HUES6 (cell line): Measurements from ENCODE around the gene SMIM32.

Experiments
- H3K27ac ChIP-seq: 2 replicates; pipeline ENCODE4 v1.7.0; 2013; ENCODE audit warnings: low read depth, mild to moderate bottlenecking, low read length, inconsistent platforms
- H3K27me3 ChIP-seq: 2 replicates; pipeline ENCODE4 v1.6.1; 2013; ENCODE audit warnings: low read length; ENCODE audit not compliant: control insufficient read depth, insufficient read depth
- H3K36me3 ChIP-seq: 2 replicates; pipeline ENCODE4 v1.6.1; 2013; ENCODE audit warnings: low read length; ENCODE audit not compliant: control insufficient read depth, insufficient read depth
- H3K4me1 ChIP-seq: 2 replicates; pipeline ENCODE4 v1.6.1; 2013; ENCODE audit warnings: low read length; ENCODE audit not compliant: control insufficient read depth, insufficient read depth
- H3K4me3 ChIP-seq: 2 replicates; pipeline ENCODE4 v1.5.1; 2013; ENCODE audit warnings: low read depth, low read length
- H3K9ac ChIP-seq: one replicate; pipeline ENCODE4 v1.6.1; 2013; ENCODE audit warnings: mild to moderate bottlenecking, low read length
- H3K9me3 ChIP-seq: 2 replicates; pipeline ENCODE4 v1.6.1; 2013; ENCODE audit warnings: low read depth, low read length; ENCODE audit not compliant: control insufficient read depth, insufficient read depth

Gene SMIM32

DNA sequence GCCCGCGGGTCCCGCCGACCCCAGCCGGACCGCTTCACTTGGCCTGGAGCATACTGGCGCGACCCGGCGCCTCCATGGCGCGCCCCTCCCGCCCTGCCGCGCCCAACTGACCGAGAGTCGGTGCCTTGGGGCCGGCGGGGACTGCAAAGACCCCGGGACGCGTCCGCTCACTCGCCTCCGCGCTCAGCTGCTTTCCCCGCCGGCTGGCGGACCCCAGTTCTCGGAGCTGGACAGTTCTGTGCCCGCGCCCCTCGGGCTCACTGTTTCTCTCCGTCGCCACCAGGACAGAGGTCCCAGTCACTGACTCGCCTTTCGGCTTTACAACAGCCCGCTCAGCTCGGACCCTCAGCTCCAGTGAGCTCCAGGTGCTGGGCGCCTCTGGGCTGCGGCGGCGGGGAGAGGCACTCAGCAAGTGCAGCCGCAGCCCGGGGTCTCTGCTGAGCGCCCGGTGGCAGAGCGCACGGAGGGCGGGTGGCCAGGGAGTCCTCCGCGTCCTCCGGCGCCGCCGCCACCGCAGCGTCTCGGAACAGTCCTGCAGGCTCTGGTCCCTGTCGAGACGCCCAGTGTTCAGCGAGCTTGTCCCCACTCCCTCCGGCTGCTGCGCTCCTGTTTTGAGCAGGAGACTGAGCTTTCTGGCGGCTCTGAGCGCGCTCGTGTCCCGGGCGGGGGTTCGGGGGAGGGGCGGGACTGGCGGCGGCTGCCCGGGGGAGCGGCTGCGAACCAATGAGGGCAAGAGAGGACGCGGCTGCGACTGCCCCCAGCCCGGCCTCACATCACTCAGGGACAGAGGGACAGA is at the start of gene SMIM32:
TSS of gene SMIM32 (minus strand) at position 637 of the 796 bp plus-strand sequence. CDS start 638 bp downstream, outside the sequence.
- Histone ChIP-seq H3K9ac (peak within 1 kb of the TSS; percentile 47), H3K4me3 (peak within 1 kb of the TSS; percentile 62)

GRCh38 chr5:136242611-136243010 is 49.6 kb upstream of the SMIM32 start:
- H3K9me3 ChIP-seq = no peaks in the 10 kb centered on the region
- no peak overlapping the region for H3K9ac ChIP-seq
- H3K27me3 ChIP-seq = no peaks in the 10 kb centered on the region
- no peaks in the 10 kb centered on the region for H3K36me3 ChIP-seq
- no peak overlapping the region for H3K4me3 ChIP-seq
- no peak overlapping the region for H3K27ac ChIP-seq
- H3K4me1 ChIP-seq = no peaks in the 10 kb centered on the region

More for the DNA sequence above, at the start of gene SMIM32:
- H3K4me1 ChIP-seq = peaks cover 15% of the 10 kb centered on the region
- 0 out of 2 replicates have a peak, but pooled peaks cover 9% of the 10 kb centered on the region for H3K36me3 ChIP-seq
- peaks cover 76% of the 10 kb centered on the region for H3K27me3 ChIP-seq
- no peak within 1 kb of the TSS for H3K27ac ChIP-seq
- no peaks in the 10 kb centered on the region for H3K9me3 ChIP-seq

DNA sequence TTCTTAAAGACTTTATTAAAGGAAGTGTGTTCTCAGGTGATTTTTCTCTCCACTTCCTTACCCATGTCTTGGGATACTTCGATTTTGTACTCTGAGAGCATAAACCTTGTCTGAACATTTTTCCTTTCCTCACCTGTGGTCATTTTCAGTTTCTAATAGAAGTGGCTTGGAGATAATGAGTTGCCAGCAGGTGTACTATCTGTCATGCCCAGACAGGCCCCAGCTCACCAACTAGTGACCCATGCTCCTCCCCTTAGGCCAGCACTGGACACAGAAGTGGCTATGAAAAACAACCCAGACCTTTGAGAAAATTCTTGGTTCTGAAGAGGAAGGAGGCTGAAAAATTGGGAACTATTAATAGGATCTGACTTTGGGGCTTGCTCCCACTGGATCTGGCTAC is 49.2 kb upstream of the SMIM32 start:
- Histone ChIP-seq H3K9me3 (no peaks in the 10 kb centered on the region), H3K27me3 (no peaks in the 10 kb centered on the region), H3K27ac (no peak overlapping the region), H3K36me3 (no peaks in the 10 kb centered on the region), H3K9ac (no peak overlapping the region), H3K4me3 (no peak overlapping the region), H3K4me1 (no peaks in the 10 kb centered on the region)

DNA sequence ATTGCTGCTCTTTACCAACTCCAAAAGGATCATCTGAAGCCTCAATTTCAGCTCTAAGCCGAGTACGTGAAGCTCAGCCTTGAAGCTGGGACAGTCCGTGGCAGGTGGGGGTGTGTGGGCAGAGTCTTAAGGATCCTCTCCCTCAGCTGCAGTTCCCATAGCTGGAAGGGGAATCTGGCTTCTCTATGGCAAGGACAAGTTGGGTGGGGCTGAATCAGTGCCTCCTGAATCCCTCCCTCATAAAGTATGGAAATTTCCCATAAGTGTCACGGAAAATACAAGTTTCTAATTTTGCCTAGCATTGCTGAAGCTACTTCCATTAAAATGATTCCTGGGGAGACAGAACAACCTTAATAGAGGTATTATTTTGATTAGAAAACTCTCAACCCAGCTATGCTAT is 47.9 kb upstream of the SMIM32 start:
- no peaks in the 10 kb centered on the region for H3K9me3 ChIP-seq
- H3K4me1 ChIP-seq = peaks cover 3% of the 10 kb centered on the region; the same call in 1 of the 2 replicates
- no peaks in the 10 kb centered on the region for H3K36me3 ChIP-seq
- H3K9ac ChIP-seq = no peak overlapping the region
- no peak overlapping the region for H3K4me3 ChIP-seq
- H3K27ac ChIP-seq = no peak overlapping the region
- no peaks in the 10 kb centered on the region for H3K27me3 ChIP-seq

DNA sequence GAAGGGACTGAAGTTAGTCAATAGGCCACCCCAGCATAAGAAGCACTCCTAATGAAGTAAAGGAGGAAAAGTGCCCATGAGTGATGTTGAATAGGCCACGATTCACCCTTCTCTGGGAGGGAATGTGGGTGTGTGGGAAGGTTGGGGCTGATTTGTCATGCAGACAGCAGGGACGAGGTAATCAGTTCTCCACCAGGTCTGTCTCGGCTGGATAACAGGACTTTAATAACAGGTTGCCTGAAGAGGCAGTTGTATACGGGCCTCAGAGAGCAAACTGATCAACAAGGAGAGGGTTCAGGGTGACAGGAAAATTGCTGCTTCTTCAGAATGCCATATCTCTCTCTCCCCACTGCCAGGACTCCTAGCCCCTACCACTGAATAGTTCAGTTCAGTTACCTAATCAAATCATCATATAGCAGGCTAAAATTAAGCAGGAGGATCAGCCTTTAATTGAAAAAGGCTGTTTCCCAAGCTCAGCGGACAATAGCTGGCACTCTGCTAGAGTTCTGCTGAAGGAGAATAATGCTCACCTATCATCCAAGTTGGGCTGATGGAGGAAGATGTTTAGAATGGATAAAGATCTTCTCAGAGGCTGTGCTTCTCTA is 43.6 kb upstream of the SMIM32 start:
- no peak overlapping the region for H3K27ac ChIP-seq
- H3K9ac ChIP-seq = no peak overlapping the region
- no peaks in the 10 kb centered on the region for H3K36me3 ChIP-seq
- no peaks in the 10 kb centered on the region for H3K27me3 ChIP-seq
- no peak overlapping the region for H3K4me3 ChIP-seq
- H3K9me3 ChIP-seq = no peaks in the 10 kb centered on the region
- peaks cover 3% of the 10 kb centered on the region; the same call in 1 of the 2 replicates for H3K4me1 ChIP-seq

- H3K9ac ChIP-seq = no peak overlapping the region
- H3K4me1 ChIP-seq = peaks cover 12% of the 10 kb centered on the region
- no peak overlapping the region for H3K27ac ChIP-seq
- H3K27me3 ChIP-seq = no peaks in the 10 kb centered on the region
- H3K36me3 ChIP-seq = no peaks in the 10 kb centered on the region
- no peaks in the 10 kb centered on the region for H3K9me3 ChIP-seq
- no peak overlapping the region for H3K4me3 ChIP-seq
Observed at GRCh38 chr5:136235321-136235720, 42.4 kb upstream of the SMIM32 start.

GRCh38 chr5:136232316-136232715 is 39.4 kb upstream of the SMIM32 start:
- Histone ChIP-seq H3K4me3 (no peak overlapping the region), H3K4me1 (peaks cover 22% of the 10 kb centered on the region), H3K9me3 (no peaks in the 10 kb centered on the region), H3K9ac (no peak overlapping the region), H3K27ac (no peak overlapping the region), H3K27me3 (no peaks in the 10 kb centered on the region), H3K36me3 (no peaks in the 10 kb centered on the region)

DNA sequence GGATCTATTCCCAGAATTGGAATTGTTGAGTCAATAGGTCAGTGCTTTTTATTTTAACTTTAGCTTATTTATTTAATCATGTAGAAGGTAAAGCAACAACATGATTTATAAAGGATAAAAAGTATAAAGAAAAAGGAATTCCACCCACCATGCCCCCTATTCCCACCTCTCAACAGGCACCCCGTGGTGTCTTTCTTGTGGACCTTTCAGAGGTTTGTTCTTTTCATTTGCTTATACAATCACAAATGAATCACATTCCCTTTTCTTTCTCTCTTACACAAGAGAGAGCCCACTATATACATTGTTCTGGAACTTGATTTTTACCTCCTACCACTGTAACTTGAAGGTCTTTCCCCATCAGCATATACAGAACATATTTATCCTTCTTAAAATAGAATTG is 37.2 kb upstream of the SMIM32 start:
- no peak overlapping the region for H3K27ac ChIP-seq
- H3K9ac ChIP-seq = no peak overlapping the region
- no peaks in the 10 kb centered on the region; the same call in 1 of the 2 replicates for H3K27me3 ChIP-seq
- H3K9me3 ChIP-seq = no peaks in the 10 kb centered on the region
- H3K4me1 ChIP-seq = peaks cover 23% of the 10 kb centered on the region
- H3K4me3 ChIP-seq = no peak overlapping the region
- no peaks in the 10 kb centered on the region for H3K36me3 ChIP-seq

GRCh38 chr5:136228136-136228757 is 35.3 kb upstream of the SMIM32 start:
- no peaks in the 10 kb centered on the region; the same call in 1 of the 2 replicates for H3K27me3 ChIP-seq
- H3K27ac ChIP-seq = no peak overlapping the region
- no peaks in the 10 kb centered on the region for H3K9me3 ChIP-seq
- no peaks in the 10 kb centered on the region for H3K36me3 ChIP-seq
- no peak overlapping the region for H3K4me3 ChIP-seq
- H3K9ac ChIP-seq = no peak overlapping the region
- H3K4me1 ChIP-seq = peaks cover 23% of the 10 kb centered on the region

DNA sequence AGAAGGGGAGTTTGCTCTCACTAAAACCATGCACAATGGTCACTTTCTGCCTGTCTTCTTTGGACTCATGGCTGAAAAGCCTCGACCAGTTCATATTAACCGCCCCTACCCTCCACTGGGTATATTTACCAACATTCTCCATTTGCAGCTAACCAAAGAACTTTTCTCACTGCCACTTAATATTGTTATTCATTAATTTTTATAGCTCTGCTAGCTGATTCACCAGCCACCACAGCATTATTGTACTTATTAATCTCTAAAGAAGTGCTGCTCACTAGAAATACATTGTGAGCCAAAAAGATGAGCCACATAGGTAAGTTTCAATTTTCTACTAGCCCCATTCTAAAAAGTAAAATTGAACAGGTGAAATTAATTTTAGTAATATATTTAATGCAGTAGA is 33.4 kb upstream of the SMIM32 start:
- Histone ChIP-seq H3K4me1 (peaks cover 23% of the 10 kb centered on the region), H3K9me3 (peaks cover 11% of the 10 kb centered on the region), H3K27ac (no peak overlapping the region), H3K27me3 (no peaks in the 10 kb centered on the region; the same call in 1 of the 2 replicates), H3K4me3 (no peak overlapping the region), H3K9ac (no peak overlapping the region), H3K36me3 (no peaks in the 10 kb centered on the region)

- peaks cover 19% of the 10 kb centered on the region for H3K4me1 ChIP-seq
- H3K9ac ChIP-seq = no peak overlapping the region
- H3K36me3 ChIP-seq = no peaks in the 10 kb centered on the region
- H3K27ac ChIP-seq = no peak overlapping the region
- H3K4me3 ChIP-seq = no peak overlapping the region
- peaks cover 16% of the 10 kb centered on the region for H3K9me3 ChIP-seq
- H3K27me3 ChIP-seq = no peaks in the 10 kb centered on the region; the same call in 1 of the 2 replicates
Observed at GRCh38 chr5:136225796-136226195, 32.8 kb upstream of the SMIM32 start.
